CD4-positive, alpha-beta T cell (primary cell): ENCODE measurements around the gene SLIT1. TPM values are rescaled to one million over a fixed set of nuclear protein-coding genes. Genes with fewer than 3 reads are reported as not detected.

ENCODE experiments used
- ATAC-seq: fragments of 200-7000 bp; cut with Tn5 transposase; one replicate; pipeline ENCODE4 v1.10.0; 2022; ENCODE audit warnings: mild to moderate bottlenecking; ENCODE audit not compliant: poor library complexity
- CTCF ChIA-PET: fragments of 350-600 bp; sonication (Branson Sonifier 250); formaldehyde crosslinking; loops from one replicate; lab custom pipeline; 2021; ENCODE audit warnings: antibody characterized with exemption, inconsistent platforms; lab: Charles Lee
- POLR2A ChIA-PET: fragments of 350-600 bp; sonication (Branson Sonifier 250); formaldehyde crosslinking; loops from one replicate; lab custom pipeline; 2021; ENCODE audit warnings: antibody characterized with exemption, inconsistent platforms; lab: Charles Lee
- DNase-seq, 14 experiments: peaks; one replicate each; pipeline ENCODE4 v3.0.0-alpha.2; 2013 to 2020; ENCODE audit warnings: mixed read lengths in 2 of 14
- H3K27ac ChIP-seq, 2 donors: one replicate each; pipeline versions ENCODE4 v1.5.1 to v1.7.0; 2013; ENCODE audit warnings: low read length in 2 of 2, low read depth in 1 of 2, mild to moderate bottlenecking in 1 of 2
- H3K27me3 ChIP-seq, 2 experiments: 1 replicate in 1 of 2; 2 replicates in 1 of 2; pipeline versions ENCODE4 v1.6.1 to v1.7.0; 2013; ENCODE audit warnings: low read length in 2 of 2, control low read depth in 1 of 2, mild to moderate bottlenecking in 1 of 2, moderate library complexity in 1 of 2; ENCODE audit not compliant: insufficient read depth in 2 of 2, control insufficient read depth in 1 of 2
- H3K36me3 ChIP-seq: one replicate; pipeline ENCODE4 v1.6.1; 2013; ENCODE audit warnings: low read length, control low read depth; ENCODE audit not compliant: insufficient read depth
- H3K4me1 ChIP-seq: one replicate; pipeline ENCODE4 v1.6.1; 2013; ENCODE audit warnings: low read length, control low read depth; ENCODE audit not compliant: insufficient read depth
- H3K4me3 ChIP-seq: one replicate; pipeline ENCODE4 v1.5.1; 2013; ENCODE audit warnings: mild to moderate bottlenecking, low read length, moderate library complexity
- H3K9me3 ChIP-seq, 2 experiments: 1 replicate in 1 of 2; 2 replicates in 1 of 2; pipeline versions ENCODE4 v1.6.1 to v1.7.0; 2013; ENCODE audit warnings: low read length in 2 of 2, mild to moderate bottlenecking in 2 of 2, control low read depth in 1 of 2, moderate library complexity in 1 of 2; ENCODE audit not compliant: control insufficient read depth in 1 of 2, insufficient read depth in 1 of 2
- H3K27ac Mint-ChIP-seq: one replicate; pipeline ENCODE4 v1.8.0; 2020; ENCODE audit warnings: mixed read lengths
- H3K27me3 Mint-ChIP-seq: one replicate; pipeline ENCODE4 v1.8.0; 2021; ENCODE audit warnings: mixed read lengths
- H3K36me3 Mint-ChIP-seq: one replicate; pipeline ENCODE4 v1.8.0; 2021; ENCODE audit warnings: low read depth, mixed read lengths
- H3K4me1 Mint-ChIP-seq: one replicate; pipeline ENCODE4 v1.8.0; 2021; ENCODE audit warnings: low read depth, mixed read lengths
- H3K4me3 Mint-ChIP-seq: one replicate; pipeline ENCODE4 v1.8.0; 2020; ENCODE audit warnings: mild to moderate bottlenecking, mixed read lengths
- H3K9me3 Mint-ChIP-seq: one replicate; pipeline ENCODE4 v1.8.0; 2020; ENCODE audit warnings: mixed read lengths
- CTCF ChIP-seq: fragments of 200-600 bp; IDR thresholded peaks from one replicate; pipeline ENCODE4 v1.8.0; 2022; ENCODE audit warnings: antibody characterized with exemption, mild to moderate bottlenecking
- intact Hi-C, 2 experiments: fragments of 100-400 bp; cut with DNase I in 1 of 2; cut with micrococcal nuclease in 1 of 2; formaldehyde crosslinking; loops; one replicate each; pipeline versions ENCODE4 v1.15.1 to v1.9.0; 2023 to 2025; cut with DNase I, micrococcal nuclease
- total RNA-seq, 174 experiments: library from RNA in 2 of 174; stranded (reverse) in 2 of 174; gene quantifications; one replicate each; pipeline ENCODE4 v1.2.3 and lab custom pipeline; 2021 to 2026

The SLIT1 gene
- total RNA-seq, 2 experiments from 2014 or later = 0.30 to 0.39 TPM

GRCh38 chr10:97096261-97097083 is 89.3 kb downstream of the SLIT1 start:
- DNase-seq (peak in 4 of 14 experiments; percentile 3 to 61 (median 31)), ATAC-seq (no peak)

GRCh38 chr10:97095701-97096260 is 90.0 kb downstream of the SLIT1 start:
- Histone ChIP-seq H3K27me3 (peaks cover 0 to 6% of the 10 kb centered on the region in 2 experiments), H3K4me1 (peaks cover 22% of the 10 kb centered on the region), H3K27ac (no peak overlapping the region), H3K4me3 (no peak overlapping the region), H3K36me3 (no peaks in the 10 kb centered on the region), H3K9me3 (no peaks in the 10 kb centered on the region)
- ATAC-seq (no peak), DNase-seq (no peak)
- peaks cover 24% of the 10 kb centered on the region for H3K27me3 Mint-ChIP-seq
- H3K27ac Mint-ChIP-seq = no peak overlapping the region
- H3K4me3 Mint-ChIP-seq = no peak overlapping the region
- CTCF ChIA-PET = no interaction called here
- H3K4me1 Mint-ChIP-seq = peaks cover 7% of the 10 kb centered on the region
- H3K36me3 Mint-ChIP-seq = no peaks in the 10 kb centered on the region
- POLR2A ChIA-PET = no interaction called here
- no peaks in the 10 kb centered on the region for H3K9me3 Mint-ChIP-seq
- intact Hi-C loops = no loop called here
- TF ChIP-seq CTCF = no peak

More at GRCh38 chr10:97096261-97097083, 89.3 kb downstream of the SLIT1 start:
- ChIA-PET POLR2A (no interaction called here), CTCF (no interaction called here)
- H3K27ac Mint-ChIP-seq = no peak overlapping the region
- no peaks in the 10 kb centered on the region for H3K9me3 ChIP-seq
- H3K4me1 Mint-ChIP-seq = peaks cover 7% of the 10 kb centered on the region
- H3K4me1 ChIP-seq = peaks cover 22% of the 10 kb centered on the region
- TF ChIP-seq CTCF = no peak
- intact Hi-C loops = no loop called here
- peaks cover 20% of the 10 kb centered on the region for H3K27me3 Mint-ChIP-seq
- H3K36me3 Mint-ChIP-seq = no peaks in the 10 kb centered on the region
- no peak overlapping the region for H3K27ac ChIP-seq
- H3K9me3 Mint-ChIP-seq = no peaks in the 10 kb centered on the region
- H3K36me3 ChIP-seq = no peaks in the 10 kb centered on the region
- no peak overlapping the region for H3K4me3 Mint-ChIP-seq
- peaks cover 0 to 6% of the 10 kb centered on the region in 2 experiments for H3K27me3 ChIP-seq
- no peak overlapping the region for H3K4me3 ChIP-seq

GRCh38 chr10:97090644-97091043 is 95.1 kb downstream of the SLIT1 start:
- no peaks in the 10 kb centered on the region for H3K9me3 ChIP-seq
- Mint-ChIP-seq H3K27ac (no peak overlapping the region), H3K36me3 (no peaks in the 10 kb centered on the region), H3K4me3 (no peak overlapping the region), H3K4me1 (no peaks in the 10 kb centered on the region), H3K9me3 (no peaks in the 10 kb centered on the region), H3K27me3 (peaks cover 47% of the 10 kb centered on the region)
- peaks cover 4 to 16% of the 10 kb centered on the region in 2 experiments for H3K27me3 ChIP-seq
- intact Hi-C loops = no loop called here
- ChIA-PET POLR2A (no interaction called here), CTCF (no interaction called here)
- H3K27ac ChIP-seq = no peak overlapping the region
- peaks cover 7% of the 10 kb centered on the region for H3K4me1 ChIP-seq
- no peak for TF ChIP-seq CTCF
- DNase-seq = no peak
- H3K4me3 ChIP-seq = no peak overlapping the region
- no peak for ATAC-seq
- H3K36me3 ChIP-seq = no peaks in the 10 kb centered on the region
